ENCODE results near the gene LPIN1.
A peak's percentile ranks its signal among the peaks of the same experiment; 100 is the strongest.

LPIN1 gene

GRCh38 chr2:11808016-11808400 is 61.6 kb downstream of the LPIN1 start:
- TF ChIP-seq, protein P1, sequence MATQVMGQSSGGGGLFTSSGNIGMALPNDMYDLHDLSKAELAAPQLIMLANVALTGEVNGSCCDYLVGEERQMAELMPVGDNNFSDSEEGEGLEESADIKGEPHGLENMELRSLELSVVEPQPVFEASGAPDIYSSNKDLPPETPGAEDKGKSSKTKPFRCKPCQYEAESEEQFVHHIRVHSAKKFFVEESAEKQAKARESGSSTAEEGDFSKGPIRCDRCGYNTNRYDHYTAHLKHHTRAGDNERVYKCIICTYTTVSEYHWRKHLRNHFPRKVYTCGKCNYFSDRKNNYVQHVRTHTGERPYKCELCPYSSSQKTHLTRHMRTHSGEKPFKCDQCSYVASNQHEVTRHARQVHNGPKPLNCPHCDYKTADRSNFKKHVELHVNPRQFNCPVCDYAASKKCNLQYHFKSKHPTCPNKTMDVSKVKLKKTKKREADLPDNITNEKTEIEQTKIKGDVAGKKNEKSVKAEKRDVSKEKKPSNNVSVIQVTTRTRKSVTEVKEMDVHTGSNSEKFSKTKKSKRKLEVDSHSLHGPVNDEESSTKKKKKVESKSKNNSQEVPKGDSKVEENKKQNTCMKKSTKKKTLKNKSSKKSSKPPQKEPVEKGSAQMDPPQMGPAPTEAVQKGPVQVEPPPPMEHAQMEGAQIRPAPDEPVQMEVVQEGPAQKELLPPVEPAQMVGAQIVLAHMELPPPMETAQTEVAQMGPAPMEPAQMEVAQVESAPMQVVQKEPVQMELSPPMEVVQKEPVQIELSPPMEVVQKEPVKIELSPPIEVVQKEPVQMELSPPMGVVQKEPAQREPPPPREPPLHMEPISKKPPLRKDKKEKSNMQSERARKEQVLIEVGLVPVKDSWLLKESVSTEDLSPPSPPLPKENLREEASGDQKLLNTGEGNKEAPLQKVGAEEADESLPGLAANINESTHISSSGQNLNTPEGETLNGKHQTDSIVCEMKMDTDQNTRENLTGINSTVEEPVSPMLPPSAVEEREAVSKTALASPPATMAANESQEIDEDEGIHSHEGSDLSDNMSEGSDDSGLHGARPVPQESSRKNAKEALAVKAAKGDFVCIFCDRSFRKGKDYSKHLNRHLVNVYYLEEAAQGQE (IDR thresholded peaks at IDR 0.05; ENCODE audit: insufficient read depth in 1 of 2, low read depth in 2 of 2, low read length in 2 of 2) = no peak
- TF ChIP-seq FOXP2 (optimal IDR thresholded peaks at IDR 0.05; ENCODE audit: borderline replicate concordance, extremely low read depth, extremely low read length, insufficient read depth) (no peak), TAF1 (IDR thresholded peaks at IDR 0.05; ENCODE audit: borderline replicate concordance, insufficient read depth, low read length) (no peak), POLR2AphosphoS5 (IDR thresholded peaks at IDR 0.05; ENCODE audit: low read depth, low read length) (no peak), SIN3A (IDR thresholded peaks at IDR 0.05; ENCODE audit: borderline replicate concordance, insufficient read depth, low read length) (no peak)

DNA sequence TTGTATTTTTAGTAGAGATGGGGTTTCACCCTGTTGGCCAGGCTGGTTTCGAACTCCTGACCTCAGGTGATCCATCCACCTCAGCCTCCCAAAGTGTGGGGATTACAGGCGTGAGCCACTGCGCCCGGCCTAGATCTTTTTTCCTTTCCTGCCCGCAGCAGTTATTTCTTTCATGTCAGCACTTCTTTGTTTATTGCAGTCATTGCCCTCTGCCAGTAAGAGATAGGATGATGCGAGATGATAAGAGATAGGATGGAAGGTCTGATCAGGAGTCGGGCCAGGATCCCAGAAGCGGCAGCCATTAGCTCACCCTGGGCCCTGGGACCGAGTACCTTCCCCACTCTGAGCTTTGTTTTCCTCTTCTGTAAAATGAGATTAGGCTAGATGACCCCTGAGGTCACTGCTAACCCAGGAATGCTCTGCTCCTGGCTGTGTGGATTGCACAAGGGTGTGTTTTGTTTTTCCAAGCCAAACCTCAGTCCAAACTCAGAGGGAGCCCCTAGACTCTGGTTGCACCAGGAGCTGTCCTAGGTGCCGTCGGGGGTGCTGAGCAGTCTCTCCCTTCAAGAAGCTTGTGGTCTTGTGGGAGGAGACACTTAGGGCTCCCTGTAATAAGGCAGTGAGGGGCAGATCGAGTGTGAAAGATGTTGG is 63.3 kb downstream of the LPIN1 start:
- TF ChIP-seq, protein P1 (IDR thresholded peaks at IDR 0.05; ENCODE audit: insufficient read depth in 1 of 2, low read depth in 2 of 2, low read length in 2 of 2) = peak; percentile 56 to 88; a peak in 3 of 4 replicates
- no peak for TF ChIP-seq POLR2AphosphoS5 (IDR thresholded peaks at IDR 0.05; ENCODE audit: low read depth, low read length)

DNA sequence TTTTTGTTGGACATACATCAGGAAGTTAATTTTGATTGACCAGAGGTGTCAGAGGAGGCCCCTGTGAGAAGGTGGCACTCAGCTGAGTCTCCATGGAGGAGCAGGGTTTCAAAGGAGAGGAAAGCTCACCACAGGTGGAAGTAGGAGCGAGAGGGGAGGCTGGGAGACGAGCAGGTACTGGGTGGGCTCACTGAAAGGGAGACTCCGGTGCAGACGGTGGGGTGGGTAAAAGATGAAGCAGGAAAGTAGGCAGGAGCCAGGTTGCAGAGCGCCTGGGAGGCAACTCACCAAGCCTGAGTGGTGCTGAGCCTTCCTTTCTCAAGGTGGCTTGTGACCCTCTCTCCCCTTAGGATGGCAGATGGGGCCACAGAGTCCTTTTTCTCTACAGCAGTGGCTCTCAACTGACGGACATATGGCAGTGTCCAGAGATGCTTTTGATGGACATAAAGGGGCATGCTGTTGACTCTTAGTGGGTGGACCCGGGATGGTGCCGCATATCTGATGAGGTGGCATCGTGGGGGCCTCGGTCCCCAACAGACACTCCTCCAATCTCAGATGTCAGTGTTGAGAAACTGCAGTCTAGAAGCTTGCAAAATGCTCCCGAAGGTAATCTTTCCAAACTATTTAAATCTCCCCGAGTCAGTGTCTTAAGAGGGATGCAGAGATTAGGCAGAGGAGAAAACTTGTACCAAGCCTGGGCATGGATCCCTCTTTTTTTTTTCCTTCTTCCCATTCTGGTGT is 64.0 kb downstream of the LPIN1 start:
- TF ChIP-seq, protein P1 (IDR thresholded peaks at IDR 0.05; ENCODE audit: insufficient read depth in 1 of 2, low read depth in 2 of 2, low read length in 2 of 2) = no peak
- TF ChIP-seq TAF1 (IDR thresholded peaks at IDR 0.05; ENCODE audit: borderline replicate concordance, insufficient read depth, low read length) = no peak
- TF ChIP-seq POLR2AphosphoS5 (IDR thresholded peaks at IDR 0.05; ENCODE audit: low read depth, low read length) = no peak
- no peak for TF ChIP-seq SIN3A (IDR thresholded peaks at IDR 0.05; ENCODE audit: borderline replicate concordance, insufficient read depth, low read length)
- TF ChIP-seq FOXP2 (optimal IDR thresholded peaks at IDR 0.05; ENCODE audit: borderline replicate concordance, extremely low read depth, extremely low read length, insufficient read depth) = no peak

DNA sequence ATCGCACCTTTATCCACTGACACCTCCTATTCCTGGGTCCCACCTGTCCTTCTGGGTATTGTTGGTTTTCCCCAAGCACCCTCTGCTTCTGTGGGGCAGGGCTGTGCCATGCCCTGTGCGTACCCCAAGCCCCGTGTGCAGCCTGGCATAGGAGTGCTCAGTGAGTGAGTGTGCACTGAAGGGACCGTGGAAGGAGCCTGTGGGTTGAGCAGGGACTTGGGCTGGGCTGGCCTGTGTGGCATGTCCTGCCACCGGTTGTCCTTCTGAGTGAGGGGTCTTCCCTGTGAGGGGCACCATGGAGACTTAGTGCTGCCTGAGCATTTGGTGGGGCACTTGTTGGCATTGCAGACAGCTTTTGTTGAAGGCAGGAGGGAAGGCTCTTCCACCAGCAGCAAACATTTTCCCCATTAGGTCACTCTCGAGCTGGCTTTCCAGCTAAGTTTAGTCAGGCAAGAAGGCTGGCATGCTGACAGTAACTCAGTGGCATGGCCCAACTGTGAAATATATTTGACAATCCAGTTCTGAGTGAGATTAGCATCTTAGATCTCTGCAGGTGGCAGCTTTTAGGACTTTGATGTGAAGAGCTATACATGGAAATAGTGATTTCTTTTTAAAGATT is 64.7 kb downstream of the LPIN1 start:
- TF ChIP-seq FOXP2 (optimal IDR thresholded peaks at IDR 0.05; ENCODE audit: borderline replicate concordance, extremely low read depth, extremely low read length, insufficient read depth) (no peak), SIN3A (IDR thresholded peaks at IDR 0.05; ENCODE audit: borderline replicate concordance, insufficient read depth, low read length) (no peak), TAF1 (IDR thresholded peaks at IDR 0.05; ENCODE audit: borderline replicate concordance, insufficient read depth, low read length) (no peak), POLR2AphosphoS5 (IDR thresholded peaks at IDR 0.05; ENCODE audit: low read depth, low read length) (no peak)
- TF ChIP-seq, protein P1 (IDR thresholded peaks at IDR 0.05; ENCODE audit: insufficient read depth in 1 of 2, low read depth in 2 of 2, low read length in 2 of 2) = no peak
